Heart left ventricle (tissue), 16 donors: ENCODE results near the gene KIF5C. TPM values are rescaled to one million over a fixed set of nuclear protein-coding genes. Genes with fewer than 3 reads are reported as not detected.

Experiments used
- ATAC-seq, 4 donors: fragments of 200-7000 bp; cut with Tn5 transposase; one replicate each; pipeline ENCODE4 v1.9.1; 2020 to 2022; ENCODE audit warnings: moderate library complexity in 4 of 4, mild to moderate bottlenecking in 3 of 4, moderate number of reproducible peaks in 1 of 4
- DNase-seq, 5 donors: peaks; one replicate each; pipeline ENCODE4 v3.0.0-alpha.2; 2020
- H3K27ac ChIP-seq, 12 donors: fragments of 200-600 bp; sonication (generic) in 4 of 12; one replicate each; pipeline versions ENCODE4 v1.5.0 to v1.8.0; 2016 to 2022; ENCODE audit warnings: mild to moderate bottlenecking in 2 of 12
- H3K27me3 ChIP-seq, 9 donors: fragments of 200-600 bp; sonication (generic) in 2 of 9; one replicate each; pipeline versions ENCODE4 v1.5.1 to v1.8.0; 2016 to 2022; ENCODE audit warnings: mild to moderate bottlenecking in 3 of 9
- H3K36me3 ChIP-seq, 9 donors: fragments of 200-600 bp; sonication (generic) in 2 of 9; one replicate each; pipeline versions ENCODE4 v1.5.0 to v1.8.0; 2018 to 2022; ENCODE audit warnings: mild to moderate bottlenecking in 2 of 9
- H3K4me1 ChIP-seq, 12 donors: fragments of 200-600 bp; sonication (generic) in 4 of 12; one replicate each; pipeline versions ENCODE4 v1.5.0 to v1.8.0; 2016 to 2022; ENCODE audit warnings: mild to moderate bottlenecking in 3 of 12
- H3K4me3 ChIP-seq, 12 donors: fragments of 200-600 bp; sonication (generic) in 4 of 12; one replicate each; pipeline versions ENCODE4 v1.5.0 to v1.8.0; 2017 to 2022; ENCODE audit warnings: mild to moderate bottlenecking in 9 of 12, moderate library complexity in 4 of 12
- H3K9me3 ChIP-seq, 12 donors: fragments of 200-600 bp; sonication (generic) in 4 of 12; one replicate each; pipeline versions ENCODE4 v1.5.0 to v1.8.0; 2016 to 2022; ENCODE audit warnings: mild to moderate bottlenecking in 1 of 12
- POLR2A ChIP-seq, 2 donors: fragments of 450-650 bp; IDR thresholded peaks; one replicate each; pipeline ENCODE4 v1.6.1; 2017; ENCODE audit warnings: antibody characterized with exemption in 2 of 2, mild to moderate bottlenecking in 2 of 2, moderate library complexity in 2 of 2
- WGBS, 4 donors: extraction: QIAGEN DNeasy Blood & Tissue Kit in 2 of 4; methylation state at CpG; one replicate each; pipeline versions ENCODE4 v1.1.5 to v1.1.7; 2013 to 2018; 5-methylcytosine and 5-hydroxymethylcytosine counted together
- intact Hi-C, 10 donors: fragments of 100-400 bp; cut with DNase I; formaldehyde crosslinking; loops; one replicate each; pipeline versions ENCODE4 v1.11.1 to v1.14.2; 2022
- polyA plus RNA-seq, 2 donors: library from polyadenylated mRNA; stranded (reverse); fragments of 200-250 nt; gene quantifications; one replicate each; pipeline ENCODE4 v1.2.3, GENCODE V29; 2013
- total RNA-seq, 9 donors: library from RNA; depleted of rRNA in 2 of 9; stranded (reverse); fragments of >200 nt in 2 of 9; fragmentation: NEBNext Ultra II Directional in 3 of 9; extraction: Animal tissue kit (Norgen Biotek cat#: 25700) in 3 of 9; gene quantifications; one replicate each; pipeline versions ENCODE4 v1.1.0 to v1.2.4, GENCODE V29; 2016 to 2023
- TF ChIP-seq, protein P1 (sequence below), 12 donors: fragments of 200-600 bp; sonication (generic) in 4 of 12; IDR thresholded peaks; one replicate each; pipeline versions ENCODE4 v1.5.0 to v1.8.0; 2018 to 2022; ENCODE audit warnings: antibody characterized with exemption in 12 of 12, mild to moderate bottlenecking in 5 of 12
- donor health status: ischemic (EF 13 %, LVEDD 7.1; RV severe dilation, severe dysfunction).
- donor health status: healthy with polysubstance abuse.
- donor health status: DM: no; HTN: yes; CAD: no.
- donor health status: DM: no; HTN: no; CAD: no.
- donor health status: ischemic (EF 25% LVEDD 6.9; RV normal size, moderate dysfunction).
- donor health status: ischemic (EF 25% LVEDD 5.7; RV mildly dilated, moderate dysfunction).
- donor health status: healthy.
- donor health status: DM: yes; HTN: yes; CAD: no.
- donor health status: ischemic (EF 35%, LVEDD 5.7; RV mildly dilated, moderate dysfunction).
- donor health status: nonischemic (EF 11% LVEDD 7.7; RV severe dilation, severe dysfunction).
- donor health status: DM: yes; HTN: yes; CAD: no.
- donor health status: PGD.
- donor health status: ischemic (EF 29% LVEDD 5.4; RV normal size, mild dysfunction).
- donor health status: nonischemic (EF 23%, LVEDD 6.1; RV moderate dilation, normal function).

Gene KIF5C
- total and polyA plus RNA-seq, 11 donors: 0.22 to 1.4 (median 0.48) TPM

DNA sequence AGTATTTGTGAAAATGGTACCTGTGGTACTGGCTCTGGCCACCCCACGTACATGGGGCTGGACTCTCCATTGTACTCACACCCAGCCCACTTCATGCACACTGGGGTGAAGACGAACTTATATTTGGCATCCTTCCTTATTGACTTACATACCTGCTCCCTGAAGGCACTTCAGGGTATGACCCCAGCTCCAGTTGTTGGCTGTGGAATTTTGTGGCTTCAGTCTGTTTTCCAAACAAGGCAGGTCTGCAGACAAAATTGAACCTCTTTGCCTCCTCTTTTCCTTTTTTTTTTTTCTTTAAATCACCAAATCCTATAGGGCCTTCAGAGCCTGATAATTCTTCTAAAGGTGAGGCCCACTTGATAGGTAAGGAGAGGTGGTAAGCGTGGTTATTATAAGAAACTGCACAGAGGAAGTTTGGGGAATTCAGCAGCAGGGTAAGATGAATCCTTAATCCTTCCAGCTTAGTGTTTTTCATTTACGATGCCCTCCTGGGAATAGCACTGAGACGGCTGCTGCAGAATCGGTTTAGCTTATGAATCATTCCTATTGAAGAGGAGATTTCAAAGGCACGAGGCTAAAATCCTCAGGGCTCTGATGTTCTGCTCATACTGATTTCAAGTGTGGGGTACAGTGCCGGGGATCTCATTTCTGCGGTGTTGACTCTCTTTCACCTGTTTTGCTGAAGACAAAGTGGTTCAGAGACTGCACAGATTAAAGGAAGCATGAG is 55.2 kb downstream of the KIF5C start:
- intact Hi-C loops: no loop called here
- Histone ChIP-seq H3K4me1 (peaks cover 0 to 8% (median 0%) of the 10 kb centered on the region in 12 donors), H3K36me3 (no peaks in the 10 kb centered on the region), H3K27me3 (peaks cover 0 to 3% (median 0%) of the 10 kb centered on the region in 9 donors), H3K27ac (no peak overlapping the region), H3K4me3 (no peak overlapping the region), H3K9me3 (no peaks in the 10 kb centered on the region)
- TF ChIP-seq, protein P1, sequence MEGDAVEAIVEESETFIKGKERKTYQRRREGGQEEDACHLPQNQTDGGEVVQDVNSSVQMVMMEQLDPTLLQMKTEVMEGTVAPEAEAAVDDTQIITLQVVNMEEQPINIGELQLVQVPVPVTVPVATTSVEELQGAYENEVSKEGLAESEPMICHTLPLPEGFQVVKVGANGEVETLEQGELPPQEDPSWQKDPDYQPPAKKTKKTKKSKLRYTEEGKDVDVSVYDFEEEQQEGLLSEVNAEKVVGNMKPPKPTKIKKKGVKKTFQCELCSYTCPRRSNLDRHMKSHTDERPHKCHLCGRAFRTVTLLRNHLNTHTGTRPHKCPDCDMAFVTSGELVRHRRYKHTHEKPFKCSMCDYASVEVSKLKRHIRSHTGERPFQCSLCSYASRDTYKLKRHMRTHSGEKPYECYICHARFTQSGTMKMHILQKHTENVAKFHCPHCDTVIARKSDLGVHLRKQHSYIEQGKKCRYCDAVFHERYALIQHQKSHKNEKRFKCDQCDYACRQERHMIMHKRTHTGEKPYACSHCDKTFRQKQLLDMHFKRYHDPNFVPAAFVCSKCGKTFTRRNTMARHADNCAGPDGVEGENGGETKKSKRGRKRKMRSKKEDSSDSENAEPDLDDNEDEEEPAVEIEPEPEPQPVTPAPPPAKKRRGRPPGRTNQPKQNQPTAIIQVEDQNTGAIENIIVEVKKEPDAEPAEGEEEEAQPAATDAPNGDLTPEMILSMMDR (IDR thresholded peaks at IDR 0.05): no peak
- TF ChIP-seq POLR2A (IDR thresholded peaks at IDR 0.05): no peak
- no peak for DNase-seq
- ATAC-seq: no peak
- WGBS, 4 donors: 66 to 71% (median 71%) methylated on average over 9 of the region's 9 CpGs

DNA sequence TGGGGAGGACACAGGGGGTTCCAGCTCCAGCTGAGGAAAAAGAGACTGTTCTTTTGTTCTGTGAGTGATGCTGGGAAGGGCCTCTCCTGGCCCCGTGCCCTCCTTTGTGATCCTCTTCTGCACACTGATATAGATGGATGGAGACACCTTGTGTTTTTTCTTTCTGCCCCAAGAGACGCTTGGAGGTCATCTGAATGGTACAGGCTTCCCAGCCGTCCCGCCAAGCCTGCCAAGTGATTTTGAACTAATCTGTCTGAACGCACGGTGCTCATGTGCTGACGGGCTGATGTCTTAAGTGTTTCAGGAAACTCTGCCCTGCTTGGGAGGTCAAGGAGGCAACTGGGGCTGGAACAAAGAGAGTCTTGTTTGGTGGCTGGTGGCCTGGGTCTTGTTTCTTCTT is 57.5 kb downstream of the KIF5C start:
- ATAC-seq (no peak), DNase-seq (no peak)
- TF ChIP-seq, protein P1 (IDR thresholded peaks at IDR 0.05): no peak
- no peak for TF ChIP-seq POLR2A (IDR thresholded peaks at IDR 0.05)
- no peaks in the 10 kb centered on the region for H3K4me1 ChIP-seq
- no peaks in the 10 kb centered on the region for H3K36me3 ChIP-seq
- peaks cover 0 to 3% (median 0%) of the 10 kb centered on the region in 9 donors for H3K27me3 ChIP-seq
- no peak overlapping the region for H3K4me3 ChIP-seq
- H3K27ac ChIP-seq: no peak overlapping the region
- intact Hi-C loops: no loop called here
- 32 to 35% (median 34%) methylated on average over 6 to 7 of the region's 7 CpGs for WGBS, 4 donors
- no peaks in the 10 kb centered on the region for H3K9me3 ChIP-seq

DNA sequence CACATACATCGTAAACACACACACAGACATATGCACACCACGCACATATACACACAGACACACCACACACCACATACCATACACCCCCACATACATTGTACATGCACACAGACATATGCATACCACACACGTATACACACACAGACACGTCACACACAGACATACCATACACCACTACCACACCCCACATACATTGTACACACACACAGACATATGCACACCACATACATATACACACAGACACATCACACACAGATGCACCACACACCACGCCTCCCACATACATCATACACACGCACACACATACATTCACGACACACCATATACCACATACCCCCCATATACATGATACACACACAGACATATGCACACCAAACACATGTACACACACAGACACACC is 58.4 kb downstream of the KIF5C start:
- Histone ChIP-seq H3K9me3 (no peaks in the 10 kb centered on the region), H3K27me3 (peaks cover 0 to 3% (median 0%) of the 10 kb centered on the region in 9 donors), H3K36me3 (no peaks in the 10 kb centered on the region), H3K4me3 (no peak overlapping the region), H3K4me1 (no peaks in the 10 kb centered on the region), H3K27ac (no peak overlapping the region)
- no peak for DNase-seq
- ATAC-seq: no peak
- TF ChIP-seq, protein P1 (IDR thresholded peaks at IDR 0.05): no peak
- no peak for TF ChIP-seq POLR2A (IDR thresholded peaks at IDR 0.05)
- 95 to 98% (median 96%) methylated on average over 7 of the region's 7 CpGs for WGBS, 4 donors
- intact Hi-C loops: no loop called here

DNA sequence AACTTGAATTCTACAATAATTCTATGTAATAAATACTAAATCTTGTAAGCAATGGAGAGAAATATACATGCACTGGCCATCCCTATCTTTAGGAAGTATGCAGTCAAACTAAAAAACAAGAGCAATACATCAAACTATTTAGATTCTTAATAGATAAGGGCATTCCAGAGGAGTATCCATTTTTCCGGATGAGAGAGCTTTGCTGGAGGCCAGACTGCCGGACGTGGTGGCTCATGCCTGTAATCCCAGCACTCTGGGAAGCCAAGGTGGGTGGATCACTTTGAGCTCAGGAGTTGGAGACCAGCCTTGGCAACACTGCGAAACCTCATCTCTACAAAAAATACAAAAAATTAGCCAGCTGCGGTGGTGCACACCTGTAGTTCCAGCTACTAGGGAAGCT is 60.8 kb downstream of the KIF5C start:
- H3K27me3 ChIP-seq: peaks cover 0 to 3% (median 0%) of the 10 kb centered on the region in 9 donors
- whole genome bisulfite sequencing, 4 donors: 69 to 92% (median 84%) methylated on average over 5 of the region's 5 CpGs
- H3K4me3 ChIP-seq: no peak overlapping the region
- H3K9me3 ChIP-seq: no peaks in the 10 kb centered on the region
- ATAC-seq: no peak
- H3K36me3 ChIP-seq: no peaks in the 10 kb centered on the region
- intact Hi-C loops: no loop called here
- no peaks in the 10 kb centered on the region for H3K4me1 ChIP-seq
- DNase-seq: no peak
- no peak for TF ChIP-seq POLR2A (IDR thresholded peaks at IDR 0.05)
- TF ChIP-seq, protein P1 (IDR thresholded peaks at IDR 0.05): no peak
- no peak overlapping the region for H3K27ac ChIP-seq
